Suprapubic skin (tissue), 4 donors: Measurements from ENCODE around the gene NPIPB6. TPM values are rescaled to one million over a fixed set of nuclear protein-coding genes. Genes with fewer than 3 reads are reported as not detected.

Source experiments
- DNase-seq, 2 donors: peaks; one replicate each; pipeline ENCODE4 v3.0.0-alpha.2; 2019; ENCODE audit warnings: low spot score in 2 of 2
- H3K27ac ChIP-seq: fragments of 200-600 bp; sonication (generic); one replicate; pipeline ENCODE4 v1.5.1; 2019
- H3K27me3 ChIP-seq: fragments of 200-600 bp; sonication (generic); one replicate; pipeline ENCODE4 v1.5.1; 2019
- H3K36me3 ChIP-seq: fragments of 200-600 bp; sonication (generic); one replicate; pipeline ENCODE4 v1.5.1; 2019
- H3K4me1 ChIP-seq: fragments of 200-600 bp; sonication (generic); one replicate; pipeline ENCODE4 v1.5.1; 2019
- H3K4me3 ChIP-seq: fragments of 200-600 bp; sonication (generic); one replicate; pipeline ENCODE4 v1.5.1; 2019; ENCODE audit warnings: mild to moderate bottlenecking
- H3K9me3 ChIP-seq: fragments of 200-600 bp; sonication (generic); one replicate; pipeline ENCODE4 v1.5.1; 2019
- EP300 ChIP-seq: sonication (generic); formaldehyde crosslinking; IDR thresholded peaks from one replicate; pipeline ENCODE4 v1.6.1; 2017; ENCODE audit warnings: antibody characterized with exemption
- POLR2A ChIP-seq, 2 donors: fragments of 450-650 bp; IDR thresholded peaks; one replicate each; pipeline ENCODE4 v1.6.1; 2017; ENCODE audit warnings: antibody characterized with exemption in 2 of 2, mild to moderate bottlenecking in 2 of 2, moderate library complexity in 2 of 2
- POLR2AphosphoS5 ChIP-seq, 3 donors: sonication (generic); formaldehyde crosslinking; IDR thresholded peaks; one replicate each; pipeline ENCODE4 v1.6.1; 2017; ENCODE audit warnings: antibody characterized with exemption in 3 of 3
- WGBS: methylation state at CpG from one replicate; pipeline ENCODE4 v1.1.5; 2018; 5-methylcytosine and 5-hydroxymethylcytosine counted together
- total RNA-seq, 4 donors: library from RNA; depleted of rRNA; stranded (reverse); fragments of >200 nt; gene quantifications; one replicate each; pipeline ENCODE4 v1.1.0, GENCODE V29; 2016
- TF ChIP-seq, protein P1 (sequence below), 2 donors: fragments of 200-600 bp in 1 of 2; fragments of 450-650 bp in 1 of 2; sonication (generic) in 1 of 2; IDR thresholded peaks; one replicate each; pipeline ENCODE4 v1.5.1; 2016 to 2019; ENCODE audit warnings: antibody characterized with exemption in 2 of 2, mild to moderate bottlenecking in 1 of 2, moderate library complexity in 1 of 2

The NPIPB6 gene
- total RNA-seq, 4 donors from 2014 or later = 0.45 to 30.7 (median 1.5) TPM

DNA sequence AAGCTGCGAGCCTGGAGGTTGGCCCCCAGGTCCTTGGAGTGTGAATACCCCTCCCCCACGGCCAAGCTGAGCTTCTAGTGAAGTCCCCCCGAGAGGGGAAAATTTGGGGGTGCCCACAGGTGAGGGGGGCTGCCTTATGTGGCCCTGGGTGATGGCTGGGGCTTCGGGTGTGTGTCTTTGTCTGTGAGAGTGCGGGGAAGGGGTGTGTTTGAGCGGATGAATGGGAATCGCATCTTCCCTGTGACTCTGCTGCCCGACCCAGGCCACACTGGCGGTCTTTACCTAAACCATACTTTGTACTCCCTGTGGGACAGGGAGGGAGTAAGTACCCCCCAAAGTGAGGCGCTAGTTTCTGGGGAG lies 69.7 kb downstream of the NPIPB6 start:
- Histone ChIP-seq H3K27me3 (peaks cover 18% of the 10 kb centered on the region), H3K27ac (no peak overlapping the region), H3K36me3 (no peaks in the 10 kb centered on the region), H3K4me1 (peaks cover 15% of the 10 kb centered on the region), H3K4me3 (peak overlapping the region; percentile 57), H3K9me3 (no peaks in the 10 kb centered on the region)
- WGBS = 40% methylated on average over 7 of the region's 10 CpGs
- DNase-seq = no peak
- TF ChIP-seq, protein P1, sequence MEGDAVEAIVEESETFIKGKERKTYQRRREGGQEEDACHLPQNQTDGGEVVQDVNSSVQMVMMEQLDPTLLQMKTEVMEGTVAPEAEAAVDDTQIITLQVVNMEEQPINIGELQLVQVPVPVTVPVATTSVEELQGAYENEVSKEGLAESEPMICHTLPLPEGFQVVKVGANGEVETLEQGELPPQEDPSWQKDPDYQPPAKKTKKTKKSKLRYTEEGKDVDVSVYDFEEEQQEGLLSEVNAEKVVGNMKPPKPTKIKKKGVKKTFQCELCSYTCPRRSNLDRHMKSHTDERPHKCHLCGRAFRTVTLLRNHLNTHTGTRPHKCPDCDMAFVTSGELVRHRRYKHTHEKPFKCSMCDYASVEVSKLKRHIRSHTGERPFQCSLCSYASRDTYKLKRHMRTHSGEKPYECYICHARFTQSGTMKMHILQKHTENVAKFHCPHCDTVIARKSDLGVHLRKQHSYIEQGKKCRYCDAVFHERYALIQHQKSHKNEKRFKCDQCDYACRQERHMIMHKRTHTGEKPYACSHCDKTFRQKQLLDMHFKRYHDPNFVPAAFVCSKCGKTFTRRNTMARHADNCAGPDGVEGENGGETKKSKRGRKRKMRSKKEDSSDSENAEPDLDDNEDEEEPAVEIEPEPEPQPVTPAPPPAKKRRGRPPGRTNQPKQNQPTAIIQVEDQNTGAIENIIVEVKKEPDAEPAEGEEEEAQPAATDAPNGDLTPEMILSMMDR (IDR thresholded peaks at IDR 0.05) = no peak
- TF ChIP-seq POLR2AphosphoS5 (IDR thresholded peaks at IDR 0.05) = no peak
- TF ChIP-seq EP300 = no peak
- no peak for TF ChIP-seq POLR2A (IDR thresholded peaks at IDR 0.05)

DNA sequence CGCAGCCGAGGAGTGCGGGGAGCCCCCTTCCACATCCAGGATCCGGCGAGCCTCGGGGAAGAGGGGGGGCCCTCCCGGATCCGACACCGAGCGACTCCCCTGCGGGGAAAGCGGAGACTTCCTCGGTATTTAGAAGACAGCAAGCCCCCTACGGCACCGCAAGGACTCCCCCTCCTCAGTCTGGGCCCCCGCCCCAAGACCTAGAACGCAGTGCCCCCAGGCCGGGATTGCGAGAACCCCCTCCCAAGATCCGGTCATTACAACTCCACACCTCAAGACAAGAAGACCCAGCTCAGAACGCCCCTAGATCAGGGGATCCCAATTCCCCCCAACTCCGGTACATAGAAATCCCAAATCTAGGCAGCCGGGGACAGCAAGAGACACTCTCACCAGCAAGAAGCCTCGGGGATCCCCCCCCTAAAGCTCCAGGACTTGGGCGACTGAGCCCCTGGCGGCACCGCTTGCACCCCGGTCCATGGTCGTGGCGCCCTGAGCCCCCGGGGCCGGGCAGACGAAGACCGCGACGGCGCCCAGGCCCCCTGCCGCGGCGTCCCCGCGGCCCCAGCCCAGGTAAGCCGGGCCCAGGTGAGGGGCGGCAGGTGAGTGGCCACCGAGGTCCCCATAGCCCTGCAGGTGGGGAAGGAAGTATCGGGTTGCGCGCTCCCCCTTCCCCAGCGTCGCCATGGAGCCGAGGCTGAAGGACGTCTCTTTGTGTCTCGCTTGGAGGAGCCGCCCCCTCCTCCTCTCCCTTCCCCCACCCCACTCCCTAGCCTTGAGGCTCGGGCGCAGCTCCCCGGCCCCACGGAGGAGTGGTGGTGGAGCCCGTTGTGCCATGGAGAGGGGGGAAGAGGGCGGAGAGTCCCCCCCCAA lies 70.3 kb downstream of the NPIPB6 start:
- H3K36me3 ChIP-seq = no peaks in the 10 kb centered on the region
- no peak for DNase-seq
- peak overlapping the region; percentile 57 for H3K4me3 ChIP-seq
- H3K27me3 ChIP-seq = peaks cover 18% of the 10 kb centered on the region
- no peaks in the 10 kb centered on the region for H3K9me3 ChIP-seq
- 0% methylated on average over 3 of the region's 60 CpGs for WGBS
- H3K4me1 ChIP-seq = peaks cover 15% of the 10 kb centered on the region
- TF ChIP-seq POLR2A (IDR thresholded peaks at IDR 0.05) = no peak
- no peak for TF ChIP-seq EP300
- TF ChIP-seq, protein P1 (IDR thresholded peaks at IDR 0.05) = no peak
- no peak for TF ChIP-seq POLR2AphosphoS5 (IDR thresholded peaks at IDR 0.05)
- no peak overlapping the region for H3K27ac ChIP-seq

Other genes with a start within 250 kb of the NPIPB6 start
- 100 to 1,000 TPM in 1 of 4 donors, 10 to 100 TPM in 3; 78.6 to 161 (median 88.1) TPM for gene XPO6, start 151.5 kb downstream of the NPIPB6 start, total RNA-seq
- 1 to 10 TPM in 3 of 4 donors, under 1 TPM in 1; 0.49 to 2.7 (median 2.2) TPM for gene SBK1, start 71.0 kb downstream of the NPIPB6 start, total RNA-seq
- gene EIF3CL, start 40.3 kb upstream of the NPIPB6 start, total RNA-seq = 100 to 1,000 TPM; 221 to 364 (median 267) TPM
- not detected for gene NPIPB7, start 108.8 kb upstream of the NPIPB6 start, total RNA-seq
- 10 to 100 TPM; 26.0 to 62.9 (median 35.1) TPM for gene CLN3, start 128.6 kb upstream of the NPIPB6 start, total RNA-seq
- 1 to 10 TPM in 3 of 4 donors, under 1 TPM in 1; 0.57 to 4.3 (median 1.9) TPM for gene APOBR, start 131.1 kb upstream of the NPIPB6 start, total RNA-seq
- gene IL27, start 143.3 kb upstream of the NPIPB6 start, total RNA-seq = under 1 TPM in 1 of 4 donors, not detected in 3; 0.52 TPM
- 10 to 100 TPM; 33.0 to 64.3 (median 42.2) TPM for gene NUPR1, start 175.5 kb upstream of the NPIPB6 start, total RNA-seq
- 10 to 100 TPM; 20.2 to 36.1 (median 24.8) TPM for gene SGF29, start 190.4 kb upstream of the NPIPB6 start, total RNA-seq
- not detected for gene SULT1A2, start 233.5 kb upstream of the NPIPB6 start, total RNA-seq
- gene SULT1A1, start 246.5 kb upstream of the NPIPB6 start, total RNA-seq = 1 to 10 TPM; 1.1 to 9.4 (median 2.6) TPM